Mucosa of stomach (tissue), 1 donor: ENCODE results near the gene CYFIP1.

Source experiments
- H3K27me3 ChIP-seq: one replicate; pipeline ENCODE4 v1.7.0; 2013; ENCODE audit warnings: mild to moderate bottlenecking, low read length; ENCODE audit not compliant: control insufficient read depth, insufficient read depth
- H3K36me3 ChIP-seq: one replicate; pipeline ENCODE4 v1.7.0; 2013; ENCODE audit warnings: low read length; ENCODE audit not compliant: control insufficient read depth, insufficient read depth
- H3K4me1 ChIP-seq: one replicate; pipeline ENCODE4 v1.7.0; 2013; ENCODE audit warnings: mild to moderate bottlenecking, low read length; ENCODE audit not compliant: control insufficient read depth, insufficient read depth
- H3K4me3 ChIP-seq: one replicate; pipeline ENCODE4 v1.7.0; 2013; ENCODE audit warnings: low read length
- H3K9ac ChIP-seq: one replicate; pipeline ENCODE4 v1.7.0; 2013; ENCODE audit warnings: mild to moderate bottlenecking, low read length, moderate library complexity
- H3K9me3 ChIP-seq: one replicate; pipeline ENCODE4 v1.7.0; 2013; ENCODE audit warnings: mild to moderate bottlenecking, low read length, moderate library complexity; ENCODE audit not compliant: control insufficient read depth
- donor health status: Pancreatic carcinoma.

CYFIP1 gene

DNA sequence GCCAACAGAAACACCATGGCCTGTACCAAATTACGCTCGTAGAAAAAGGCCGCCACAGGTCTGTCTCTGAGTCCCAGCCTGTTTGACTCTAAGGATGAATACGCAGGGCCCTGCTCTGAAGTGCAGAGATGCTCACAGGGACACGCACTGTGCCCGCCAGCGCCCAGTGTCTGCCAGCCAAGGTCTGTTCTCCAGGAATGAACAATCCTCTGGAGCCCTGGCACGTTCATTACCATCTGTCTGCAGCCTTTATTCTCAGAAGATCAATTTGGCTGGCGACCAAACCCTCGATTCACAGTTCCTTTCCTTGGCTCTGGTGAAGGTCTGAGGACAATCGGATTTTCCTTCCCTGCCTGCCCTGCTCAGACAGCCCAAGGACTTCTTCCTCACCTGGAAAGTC lies 75.4 kb downstream of the CYFIP1 start:
- Histone ChIP-seq H3K4me3 (no peak overlapping the region), H3K36me3 (peaks cover 30% of the 10 kb centered on the region), H3K9ac (no peak overlapping the region), H3K4me1 (no peaks in the 10 kb centered on the region), H3K9me3 (no peaks in the 10 kb centered on the region), H3K27me3 (no peaks in the 10 kb centered on the region)

DNA sequence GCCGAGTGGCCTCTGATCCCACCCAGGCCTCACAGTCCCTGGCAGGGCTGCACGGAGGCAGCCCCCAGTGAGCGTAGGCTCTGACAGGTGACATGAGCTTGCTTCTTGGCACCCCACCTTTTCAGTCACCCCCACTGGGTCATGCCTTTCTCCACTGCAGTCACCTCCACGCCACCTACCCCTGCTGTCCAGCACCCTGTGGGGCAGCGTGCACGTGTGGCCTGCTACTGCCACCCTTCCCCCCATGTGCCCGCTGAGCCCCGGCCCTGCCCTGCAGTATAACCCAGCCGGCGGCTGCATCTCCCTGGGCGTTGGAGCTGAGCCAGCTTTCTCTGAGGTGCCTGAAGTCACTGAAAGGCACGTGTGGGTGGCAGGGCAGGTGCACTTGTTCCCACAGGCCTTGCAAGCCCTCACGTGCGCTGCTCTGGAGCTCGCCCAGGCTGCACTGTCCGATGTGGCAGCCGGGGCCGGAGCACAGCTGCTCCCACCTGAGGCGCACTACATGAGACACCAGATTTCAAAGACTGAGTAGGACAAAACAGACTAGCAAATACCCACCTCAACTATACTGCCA lies 76.1 kb downstream of the CYFIP1 start:
- Histone ChIP-seq H3K27me3 (no peaks in the 10 kb centered on the region), H3K9ac (no peak overlapping the region), H3K36me3 (peaks cover 30% of the 10 kb centered on the region), H3K4me3 (no peak overlapping the region), H3K9me3 (no peaks in the 10 kb centered on the region), H3K4me1 (no peaks in the 10 kb centered on the region)

DNA sequence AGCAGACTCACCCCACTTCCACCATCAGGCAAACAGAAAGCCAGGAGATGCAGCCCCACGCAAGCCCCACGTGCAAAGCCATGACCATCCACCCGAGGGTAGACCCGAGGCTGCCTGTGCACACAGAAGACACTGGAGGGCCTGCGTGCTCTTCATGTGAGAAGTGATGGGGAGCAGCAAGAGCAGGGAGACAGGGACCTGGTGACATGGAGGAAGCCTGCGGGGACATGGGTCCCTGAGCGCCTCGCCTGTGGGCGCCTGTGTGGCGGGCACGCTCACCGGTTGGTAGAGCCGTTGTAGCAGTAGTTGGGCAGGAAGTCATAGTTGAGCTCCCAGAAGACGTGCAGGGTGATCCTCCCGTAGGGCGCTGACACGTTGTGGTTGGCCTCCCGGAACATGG lies 76.7 kb downstream of the CYFIP1 start:
- no peaks in the 10 kb centered on the region for H3K9me3 ChIP-seq
- no peak overlapping the region for H3K4me3 ChIP-seq
- H3K4me1 ChIP-seq = no peaks in the 10 kb centered on the region
- no peaks in the 10 kb centered on the region for H3K27me3 ChIP-seq
- peaks cover 25% of the 10 kb centered on the region for H3K36me3 ChIP-seq
- no peak overlapping the region for H3K9ac ChIP-seq

DNA sequence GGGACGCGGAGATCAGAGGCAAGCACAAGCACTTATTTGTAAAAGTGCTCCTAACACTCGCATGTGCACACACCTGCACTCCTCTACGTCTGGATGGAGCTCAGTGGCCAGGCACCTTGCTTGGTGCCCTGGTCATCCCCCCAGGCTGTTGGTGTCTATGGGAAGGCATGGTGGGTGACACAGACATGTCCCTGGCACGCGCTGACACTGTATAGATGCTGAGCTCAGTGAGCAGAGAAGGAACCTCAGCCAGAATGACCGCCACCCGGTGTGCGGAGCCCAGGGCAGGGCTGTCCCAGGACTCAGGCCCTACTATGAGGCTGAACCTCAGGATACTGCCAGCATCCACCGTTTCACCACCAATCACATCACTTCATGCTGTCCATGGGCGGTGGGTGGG lies 77.2 kb downstream of the CYFIP1 start:
- Histone ChIP-seq H3K4me1 (no peaks in the 10 kb centered on the region), H3K9me3 (no peaks in the 10 kb centered on the region), H3K9ac (no peak overlapping the region), H3K27me3 (no peaks in the 10 kb centered on the region), H3K36me3 (peaks cover 22% of the 10 kb centered on the region), H3K4me3 (no peak overlapping the region)

DNA sequence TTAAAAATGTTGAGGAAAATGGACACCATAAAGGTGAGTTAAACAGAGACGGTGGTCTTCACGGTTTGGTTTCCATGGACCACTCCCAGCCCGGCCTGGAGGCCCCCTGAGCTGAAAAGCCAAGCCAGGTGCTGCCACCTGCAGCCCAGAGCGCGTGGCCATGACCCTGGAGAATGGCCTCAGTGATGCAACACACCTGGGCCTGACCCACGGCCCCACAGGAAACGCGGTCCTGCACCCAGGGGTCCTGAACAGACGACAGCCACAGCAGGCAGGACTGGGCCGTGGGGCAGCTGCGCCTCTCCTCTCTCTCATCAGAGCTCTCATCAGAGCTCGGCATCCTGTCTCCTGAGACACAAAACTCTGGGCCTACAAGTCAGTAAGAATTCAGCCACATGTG lies 77.6 kb downstream of the CYFIP1 start:
- Histone ChIP-seq H3K4me3 (no peak overlapping the region), H3K9me3 (no peaks in the 10 kb centered on the region), H3K36me3 (peaks cover 18% of the 10 kb centered on the region), H3K9ac (no peak overlapping the region), H3K4me1 (no peaks in the 10 kb centered on the region), H3K27me3 (no peaks in the 10 kb centered on the region)

DNA sequence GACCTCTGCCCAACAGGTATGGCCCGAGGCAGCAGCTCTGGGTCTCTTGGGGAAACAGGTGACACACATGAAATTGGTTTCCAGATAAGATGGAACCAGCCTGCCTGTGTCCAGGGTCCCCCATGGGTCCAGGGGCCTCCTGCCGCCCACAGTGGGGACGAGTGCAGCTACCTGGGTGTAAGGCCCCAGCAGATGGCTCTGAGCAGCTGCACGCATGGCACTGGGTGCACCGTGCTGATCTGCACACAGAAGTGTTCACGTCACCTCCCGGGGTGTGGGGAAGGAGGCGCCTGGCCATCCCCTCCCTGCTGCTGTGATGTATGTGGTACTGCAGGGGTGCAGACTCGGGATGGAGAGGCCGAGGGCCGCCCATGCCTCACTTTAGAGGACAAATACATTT lies 78.1 kb downstream of the CYFIP1 start:
- no peak overlapping the region for H3K4me3 ChIP-seq
- H3K36me3 ChIP-seq = peaks cover 13% of the 10 kb centered on the region
- no peaks in the 10 kb centered on the region for H3K9me3 ChIP-seq

DNA sequence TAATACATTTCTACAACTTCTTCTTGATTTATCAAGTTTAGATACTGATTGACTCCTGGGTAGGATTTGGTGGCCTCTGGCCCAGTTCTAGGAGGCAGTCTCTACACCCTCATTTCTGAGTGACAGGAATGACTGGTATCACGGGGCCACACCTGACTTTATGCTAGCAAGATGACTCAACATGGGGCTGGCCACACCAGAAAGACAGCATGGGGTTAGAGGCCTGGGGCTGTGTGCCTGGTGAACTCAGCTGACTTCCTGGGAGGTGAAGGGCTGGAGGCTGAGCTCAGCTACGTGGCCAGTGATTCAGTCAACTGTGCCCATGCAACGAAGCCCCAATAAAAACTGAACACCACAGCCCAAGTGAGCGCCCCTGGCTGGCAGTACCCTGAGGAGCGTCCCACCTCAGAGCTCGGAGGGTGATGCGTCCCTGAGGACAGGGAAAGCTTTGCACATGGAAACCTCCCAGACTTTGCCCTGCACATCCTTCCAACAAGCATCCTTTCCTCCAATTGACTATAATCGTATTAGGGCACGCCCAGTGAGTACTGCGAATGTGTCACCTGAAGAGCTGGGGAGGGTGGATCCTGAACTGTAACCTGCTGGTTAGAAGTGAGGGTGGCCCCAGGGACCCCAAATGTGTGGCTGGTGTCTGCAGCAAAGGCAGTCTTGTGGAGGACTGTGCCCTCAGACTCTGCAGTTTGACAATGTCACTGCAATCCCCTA lies 84.5 kb downstream of the CYFIP1 start:
- peaks cover 10% of the 10 kb centered on the region for H3K4me1 ChIP-seq
- no peaks in the 10 kb centered on the region for H3K27me3 ChIP-seq
- H3K9ac ChIP-seq = no peak overlapping the region
- H3K36me3 ChIP-seq = no peaks in the 10 kb centered on the region
- no peaks in the 10 kb centered on the region for H3K9me3 ChIP-seq
- no peak overlapping the region for H3K4me3 ChIP-seq

More for the DNA sequence above, 78.1 kb downstream of the CYFIP1 start:
- H3K9ac ChIP-seq = no peak overlapping the region
- no peaks in the 10 kb centered on the region for H3K27me3 ChIP-seq
- no peaks in the 10 kb centered on the region for H3K4me1 ChIP-seq

DNA sequence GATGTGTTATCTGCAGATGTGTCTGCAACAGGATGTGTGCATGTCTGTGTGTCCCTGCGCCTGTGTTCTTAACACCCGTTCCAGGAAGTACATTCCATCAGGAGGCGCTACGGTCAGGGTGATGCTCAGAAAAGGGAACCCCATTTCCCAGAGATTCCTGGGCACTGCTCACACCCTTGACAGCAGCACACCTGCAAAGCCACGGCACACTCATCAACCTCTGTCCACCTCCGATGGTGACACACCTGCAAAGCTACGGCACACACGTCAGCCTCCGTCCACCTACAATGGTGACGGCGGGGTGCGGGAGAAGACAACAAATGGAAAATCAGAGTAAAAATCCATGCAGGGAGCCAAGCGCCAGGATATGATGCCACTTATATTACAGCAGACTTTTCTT lies 86.3 kb downstream of the CYFIP1 start:
- Histone ChIP-seq H3K36me3 (no peaks in the 10 kb centered on the region), H3K4me3 (no peak overlapping the region), H3K27me3 (no peaks in the 10 kb centered on the region), H3K9ac (no peak overlapping the region), H3K4me1 (peaks cover 10% of the 10 kb centered on the region), H3K9me3 (no peaks in the 10 kb centered on the region)

DNA sequence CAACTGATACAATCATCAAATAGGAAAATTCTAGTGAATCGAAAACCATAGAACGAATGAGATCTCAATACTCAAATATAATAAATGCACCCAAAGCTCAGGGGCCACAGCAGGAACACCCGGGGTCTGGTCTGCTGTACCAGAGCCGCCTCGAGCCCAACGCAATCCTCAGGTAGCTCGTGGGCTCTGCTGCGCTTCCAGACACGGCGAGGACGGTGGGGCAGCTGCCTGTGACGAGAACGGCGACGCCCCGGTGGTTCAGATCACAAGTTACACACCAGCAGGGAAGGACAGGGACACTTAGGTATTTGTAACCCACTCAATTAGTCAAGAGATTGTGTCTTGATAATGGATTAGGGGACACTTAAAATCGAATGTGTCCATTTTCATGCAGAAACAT lies 87.1 kb downstream of the CYFIP1 start:
- no peaks in the 10 kb centered on the region for H3K9me3 ChIP-seq
- H3K9ac ChIP-seq = no peak overlapping the region
- no peak overlapping the region for H3K4me3 ChIP-seq
- peaks cover 10% of the 10 kb centered on the region for H3K4me1 ChIP-seq
- no peaks in the 10 kb centered on the region for H3K36me3 ChIP-seq
- H3K27me3 ChIP-seq = no peaks in the 10 kb centered on the region

DNA sequence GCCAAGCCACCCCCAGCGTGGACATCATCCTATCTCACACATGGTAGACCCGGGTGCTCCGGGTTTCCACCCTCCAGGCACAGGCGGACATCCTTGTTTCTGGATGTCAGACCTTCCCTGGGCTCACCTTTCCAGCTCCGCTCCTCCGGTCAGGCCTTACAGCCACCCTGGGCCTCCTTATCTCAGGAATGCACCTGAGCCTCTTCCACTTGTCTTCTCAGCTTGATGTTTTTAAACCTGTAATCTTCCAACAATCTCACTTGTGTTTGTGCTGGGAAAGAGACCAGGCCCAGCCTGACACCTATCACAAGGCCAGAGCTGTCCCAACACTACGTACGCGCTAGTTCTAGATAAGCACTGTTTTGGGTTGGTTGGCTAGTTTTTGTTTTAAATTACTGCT lies 87.8 kb downstream of the CYFIP1 start:
- H3K27me3 ChIP-seq = no peaks in the 10 kb centered on the region
- H3K9me3 ChIP-seq = no peaks in the 10 kb centered on the region
- H3K36me3 ChIP-seq = no peaks in the 10 kb centered on the region
- H3K9ac ChIP-seq = no peak overlapping the region
- H3K4me1 ChIP-seq = peaks cover 10% of the 10 kb centered on the region
- no peak overlapping the region for H3K4me3 ChIP-seq

DNA sequence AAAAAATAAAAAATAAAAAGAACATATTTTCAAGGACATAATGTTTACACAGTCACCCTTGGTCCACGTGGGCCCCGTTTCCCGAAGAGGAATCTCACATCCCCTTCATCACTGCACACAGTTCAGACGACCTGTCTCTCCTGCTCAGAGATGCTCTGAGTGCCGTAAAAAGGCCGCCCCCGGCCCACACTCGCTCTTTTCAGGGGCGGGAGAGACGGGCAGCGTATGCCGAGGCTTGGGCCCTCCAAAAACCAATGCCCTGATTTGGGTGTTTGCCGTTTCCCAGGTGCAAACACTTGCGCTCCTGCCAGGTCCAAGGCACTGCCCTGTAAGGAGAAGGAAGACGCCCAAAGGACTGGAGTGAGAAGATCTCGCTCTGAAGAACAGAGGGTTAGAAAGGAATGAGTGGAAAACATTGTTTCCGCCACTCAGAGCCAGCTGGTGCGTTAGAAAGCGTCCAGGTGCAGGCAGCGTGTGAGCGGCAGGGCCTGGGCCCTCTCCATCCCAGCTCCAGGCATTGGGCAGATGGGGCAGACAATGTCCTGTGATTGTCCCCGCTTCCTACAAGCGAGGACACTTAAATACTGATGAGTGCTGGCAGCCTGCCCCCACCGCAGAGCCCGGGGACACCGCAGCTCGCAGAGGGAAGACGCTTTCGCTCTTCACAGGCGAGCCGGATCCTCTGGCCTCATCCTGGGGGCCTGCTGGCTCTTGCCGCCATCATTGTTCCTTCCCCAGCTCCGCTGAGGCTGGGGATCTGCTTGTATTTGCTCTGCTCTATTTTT lies 88.5 kb downstream of the CYFIP1 start:
- Histone ChIP-seq H3K36me3 (no peaks in the 10 kb centered on the region), H3K4me1 (peaks cover 10% of the 10 kb centered on the region)

DNA sequence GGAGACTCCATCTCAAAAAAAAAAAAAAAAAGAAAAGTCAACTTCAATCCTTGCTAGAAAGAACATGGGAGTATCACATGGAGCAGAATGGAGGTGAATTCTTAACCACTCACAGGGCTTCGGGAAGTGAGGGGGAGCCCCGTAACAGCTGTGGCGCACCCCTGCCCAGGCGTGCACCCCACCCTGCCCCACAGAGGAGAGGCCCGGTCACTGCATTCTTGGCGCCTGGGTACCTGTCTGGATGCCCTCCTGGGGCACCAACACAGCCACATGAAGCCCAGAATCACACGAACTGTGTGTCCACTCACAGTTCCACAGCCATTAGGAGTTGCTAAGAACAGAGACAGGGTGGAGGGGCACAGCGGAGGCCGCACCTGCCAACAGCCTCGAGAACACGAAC lies 89.9 kb downstream of the CYFIP1 start:
- no peak overlapping the region for H3K4me3 ChIP-seq
- no peaks in the 10 kb centered on the region for H3K9me3 ChIP-seq
- H3K9ac ChIP-seq = no peak overlapping the region
- no peaks in the 10 kb centered on the region for H3K27me3 ChIP-seq
- peaks cover 2% of the 10 kb centered on the region for H3K4me1 ChIP-seq
- H3K36me3 ChIP-seq = no peaks in the 10 kb centered on the region

More for the DNA sequence above, 88.5 kb downstream of the CYFIP1 start:
- H3K9me3 ChIP-seq = no peaks in the 10 kb centered on the region
- no peak overlapping the region for H3K9ac ChIP-seq
- H3K27me3 ChIP-seq = no peaks in the 10 kb centered on the region
- H3K4me3 ChIP-seq = no peak overlapping the region
